HG03469 (cell line): Measurements from ENCODE around the gene ACTN4.
"Not testable (repeated sequence)": the region's sequence is repeated elsewhere in the genome, so short reads cannot be mapped to it uniquely, and the experiment has no call there.

Source experiments
- ATAC-seq: cut with Tn5 transposase; IDR thresholded peaks from one replicate; pipeline ENCODE4 v1.9.1; 2021; ENCODE audit warnings: mild to moderate bottlenecking, moderate library complexity, moderate number of reproducible peaks; ENCODE audit not compliant: unreplicated experiment

The ACTN4 gene

DNA sequence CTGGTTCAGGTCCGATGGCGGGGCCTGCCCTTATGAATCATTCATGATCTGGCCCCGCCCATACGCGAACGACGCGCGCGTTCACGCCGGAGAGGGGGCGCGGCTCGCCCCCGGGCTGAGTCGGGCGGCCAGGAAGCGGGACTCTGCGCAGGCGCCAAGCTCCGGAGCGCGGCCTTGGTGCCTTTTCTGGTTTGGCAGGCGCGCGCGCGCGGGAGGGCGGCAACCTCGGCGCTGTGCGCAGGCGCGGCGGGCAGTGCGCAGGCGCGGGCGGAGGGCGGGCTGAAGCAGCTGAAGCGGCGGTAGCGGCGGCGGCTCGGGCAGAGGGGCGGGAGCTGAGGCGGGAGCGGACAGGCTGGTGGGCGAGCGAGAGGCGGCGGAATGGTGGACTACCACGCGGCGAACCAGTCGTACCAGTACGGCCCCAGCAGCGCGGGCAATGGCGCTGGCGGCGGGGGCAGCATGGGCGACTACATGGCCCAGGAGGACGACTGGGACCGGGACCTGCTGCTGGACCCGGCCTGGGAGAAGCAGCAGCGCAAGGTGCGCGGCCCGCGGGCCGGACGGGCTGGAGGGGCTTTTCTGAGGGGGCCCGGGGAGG, at the start of gene ACTN4:
Gene ACTN4 (plus strand): TSS at position 282 of the 598 bp plus-strand sequence. CDS start 97 bp downstream, at position 379.
- ATAC-seq = peak; percentile 65

DNA sequence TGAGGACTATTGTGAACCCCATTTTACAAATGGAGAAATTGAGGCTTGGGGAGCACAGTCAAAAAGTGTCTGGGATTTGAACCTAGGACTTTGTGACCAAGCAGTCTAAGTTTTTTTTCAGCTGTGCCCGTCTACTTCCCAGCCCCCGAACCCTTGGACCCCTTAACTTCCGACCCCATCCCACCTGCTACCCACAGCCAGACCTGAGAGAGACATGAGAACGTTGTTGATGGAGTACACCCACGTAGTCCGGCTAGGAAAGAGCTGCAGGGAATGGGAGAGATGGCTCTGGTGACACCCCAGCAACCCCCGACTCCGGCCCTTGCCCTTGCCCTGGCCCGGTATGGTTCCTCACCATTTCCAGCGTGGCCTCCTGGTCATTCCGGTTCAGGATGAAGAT, 47.7 kb upstream of the ACTN4 start:
- ATAC-seq = no peak

DNA sequence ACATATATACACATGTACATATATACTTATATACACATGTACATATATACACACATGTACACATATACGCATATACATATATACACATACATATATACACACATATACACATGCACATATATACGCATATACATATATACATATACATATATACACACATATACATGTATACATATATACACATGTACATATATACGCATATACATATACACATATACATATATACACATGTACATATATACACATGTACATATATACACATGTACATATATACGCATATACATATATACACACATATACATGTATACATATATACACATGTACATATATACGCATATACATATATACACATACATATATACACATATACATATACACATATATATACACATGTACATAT, 44.6 kb upstream of the ACTN4 start:
- not testable (repeated sequence) for ATAC-seq

GRCh38 chr19:38606131-38606530, 41.3 kb upstream of the ACTN4 start:
- no peak for ATAC-seq

GRCh38 chr19:38614289-38614688, 33.2 kb upstream of the ACTN4 start:
- ATAC-seq = no peak

DNA sequence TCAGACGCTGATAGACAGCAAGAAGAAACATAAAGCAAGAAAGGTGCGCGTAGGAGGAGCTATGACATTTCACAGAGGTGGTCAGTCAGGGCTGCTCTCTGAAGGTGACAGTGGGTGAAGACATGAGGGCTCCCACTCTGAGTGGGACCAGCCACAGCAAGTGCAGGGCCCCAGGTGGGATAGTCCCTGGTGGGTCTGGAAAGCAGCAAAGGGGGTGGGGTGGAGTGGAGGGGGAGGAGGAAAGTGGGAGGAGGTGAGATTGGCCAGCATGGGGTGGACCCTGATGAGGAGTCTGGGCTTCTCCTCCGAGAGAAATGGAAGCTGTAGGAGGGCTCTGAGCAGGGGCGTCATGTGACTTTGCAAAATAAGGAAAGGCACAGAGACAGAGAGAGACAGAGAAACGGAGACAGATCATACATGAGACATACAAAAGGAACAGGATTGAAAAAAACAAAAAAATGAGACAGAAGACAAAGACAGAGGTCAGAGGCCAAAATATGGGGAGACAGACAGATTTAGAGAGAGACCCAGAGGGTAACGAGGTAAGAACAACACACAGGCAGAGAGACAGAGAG, 32.4 kb upstream of the ACTN4 start:
- ATAC-seq = no peak

DNA sequence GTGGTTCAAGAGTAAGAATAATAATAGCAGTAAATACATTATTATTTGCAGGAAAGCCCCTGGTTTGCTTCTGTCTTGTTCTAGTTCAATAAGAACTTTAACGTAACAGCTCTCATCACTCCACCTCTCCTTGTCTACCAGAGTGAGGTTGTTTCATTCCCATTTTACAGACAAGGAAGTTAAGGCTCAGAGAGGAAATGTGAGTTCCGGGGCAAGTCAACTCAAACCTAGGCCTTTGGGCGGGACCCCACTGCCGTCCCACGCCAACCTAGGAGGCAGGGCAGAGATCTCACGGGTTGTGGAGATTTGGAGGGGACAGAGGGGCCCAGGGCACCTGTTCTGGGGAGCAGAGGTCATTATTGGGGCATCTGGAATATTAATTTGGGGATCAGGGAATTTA, 31.2 kb upstream of the ACTN4 start:
- ATAC-seq = no peak

- ATAC-seq = no peak
Measured at GRCh38 chr19:38617283-38617763, 30.1 kb upstream of the ACTN4 start.

DNA sequence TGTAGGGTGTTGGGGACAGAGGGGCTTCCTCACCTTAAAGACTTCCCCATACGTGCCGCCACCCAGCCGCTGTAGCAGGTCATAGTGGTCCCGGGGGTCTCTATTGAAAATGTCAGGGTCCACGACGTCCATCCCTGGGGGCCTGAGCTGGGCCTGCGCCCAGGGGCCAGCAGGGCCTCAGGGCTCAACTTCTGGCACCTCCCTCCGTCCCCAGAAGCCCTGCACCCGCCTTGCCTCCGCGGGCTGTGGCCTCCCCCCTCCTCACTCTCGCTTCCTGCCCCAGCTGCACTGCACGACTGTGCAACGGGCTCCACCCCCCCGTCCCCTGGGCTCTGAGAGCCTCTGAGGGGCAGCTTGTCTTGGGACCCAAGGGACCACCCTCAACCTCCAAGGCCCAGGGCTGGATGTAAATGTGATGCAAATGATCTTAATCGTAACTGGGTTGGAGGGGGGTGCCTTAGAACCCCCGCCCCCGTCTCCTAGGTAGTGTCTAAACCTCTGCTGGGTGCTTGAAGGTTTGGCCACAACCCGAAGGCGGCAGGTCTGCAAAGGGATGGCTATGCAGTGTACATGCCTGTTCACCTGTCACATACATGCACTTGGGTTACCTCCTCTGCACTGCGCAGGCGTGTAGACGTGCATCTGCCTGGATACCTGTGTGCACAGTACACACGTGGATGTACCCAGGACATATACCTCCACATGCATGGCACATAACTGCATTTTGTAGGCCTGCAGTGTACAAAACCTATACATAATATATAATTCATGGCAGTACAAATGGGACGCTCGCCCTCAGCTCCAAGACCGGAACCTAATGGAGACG, 29.5 kb upstream of the ACTN4 start, which contains the start of gene MAP4K1:
Gene MAP4K1 (minus strand): TSS at position 190 of the 826 bp plus-strand sequence. CDS start 58 bp downstream, at position 132.
- ATAC-seq = peak; percentile 35

DNA sequence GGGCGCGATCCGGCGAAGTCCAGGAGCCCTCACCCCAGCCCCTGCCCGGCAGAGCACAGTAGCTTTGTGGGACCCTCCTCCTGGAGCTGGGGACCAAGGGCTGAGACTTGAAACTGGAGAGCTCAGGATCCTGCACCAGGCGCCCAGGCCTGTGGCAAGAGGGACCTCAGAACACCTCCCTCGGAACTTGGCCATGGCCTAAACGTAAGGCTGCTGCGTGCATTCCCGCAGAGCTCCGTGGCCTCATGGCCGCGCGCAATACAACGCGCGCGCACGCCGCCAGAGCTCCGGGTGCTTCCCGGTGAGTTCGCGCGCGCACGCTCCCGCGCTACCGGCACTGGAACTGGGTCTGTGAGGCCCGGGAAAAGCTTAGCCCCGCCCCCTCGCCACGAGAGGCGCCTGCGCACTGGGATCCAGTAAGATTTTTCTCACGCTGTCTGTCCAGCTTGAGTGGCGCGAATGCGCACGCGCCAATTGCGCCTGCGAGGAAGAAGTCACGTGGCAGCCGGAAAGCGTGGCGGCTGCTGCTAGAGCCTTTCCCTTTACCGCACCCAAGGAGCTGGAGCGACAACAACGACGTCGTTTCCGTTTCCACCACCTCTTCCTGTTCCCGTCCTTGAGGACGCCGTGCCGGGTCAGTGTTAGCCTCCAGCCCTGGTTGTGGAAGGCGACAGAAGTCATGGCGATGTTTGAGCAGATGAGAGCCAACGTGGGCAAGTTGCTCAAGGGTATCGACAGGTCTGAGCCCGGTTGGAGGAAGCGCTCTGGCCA, 28.7 kb upstream of the ACTN4 start, which contains the start of gene EIF3K:
Gene EIF3K (plus strand): TSS at position 599 of the 771 bp plus-strand sequence. CDS start 81 bp downstream, at position 680.
- ATAC-seq = peak; percentile 37

DNA sequence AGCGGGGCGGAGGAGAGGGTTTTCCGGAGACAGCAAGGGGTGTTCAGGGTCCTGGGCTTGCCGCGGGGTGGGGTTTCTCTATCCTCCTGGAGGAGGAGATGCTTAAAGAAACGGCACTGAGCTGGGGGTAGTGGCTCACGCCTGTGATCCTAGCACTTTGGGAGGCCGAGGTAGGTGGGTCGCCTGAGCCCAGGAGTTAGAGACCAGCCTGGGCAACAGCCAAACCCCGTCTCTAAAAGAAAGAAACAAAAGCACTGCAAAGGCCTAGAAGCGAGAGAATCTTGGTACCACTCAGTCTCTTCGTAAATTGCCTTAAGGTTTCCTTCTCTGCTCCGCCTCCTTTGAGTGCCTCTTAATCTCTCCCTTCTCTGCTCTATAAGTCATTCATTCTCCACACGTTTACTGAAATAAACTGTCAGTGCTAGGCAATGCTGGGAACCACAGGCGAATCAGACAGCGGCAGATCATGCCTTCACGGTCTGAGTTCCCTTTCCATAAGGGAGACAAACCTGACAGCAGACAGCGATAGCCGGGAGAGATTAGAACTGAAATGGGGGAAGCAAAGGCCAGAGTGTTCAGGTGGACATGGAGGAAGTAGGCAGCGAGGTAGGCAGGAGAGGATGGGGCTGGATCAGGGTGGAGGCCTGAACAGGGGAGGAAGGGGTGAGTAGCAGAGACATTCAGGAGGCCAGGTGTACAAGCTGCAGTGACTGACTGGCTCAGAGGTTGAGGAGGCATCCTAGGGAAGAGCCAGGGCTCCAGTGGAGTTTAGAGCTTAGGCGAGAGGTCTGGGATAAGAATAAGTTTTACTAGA, 27.9 kb upstream of the ACTN4 start:
- no peak for ATAC-seq

DNA sequence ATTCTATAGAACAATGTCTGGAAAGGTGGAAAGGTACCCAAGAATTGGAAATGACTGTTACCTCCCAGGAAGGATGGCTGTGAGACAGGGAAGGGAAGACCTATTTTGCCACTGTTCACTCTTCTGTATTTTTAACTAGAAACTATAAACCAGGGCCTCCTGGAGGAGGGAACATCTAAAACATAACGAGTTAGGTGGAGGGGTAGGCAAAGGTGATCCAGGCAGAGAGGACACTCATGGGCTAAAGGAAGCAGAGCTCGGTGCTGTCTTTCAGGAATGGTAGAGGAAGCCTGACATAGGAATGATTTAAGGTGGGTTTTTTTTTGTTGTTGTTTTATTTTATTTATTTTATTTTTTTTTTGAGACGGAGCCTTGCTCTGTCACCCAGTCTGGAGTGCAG, 22.6 kb upstream of the ACTN4 start:
- no peak for ATAC-seq

- no peak for ATAC-seq
Measured at GRCh38 chr19:38626401-38626800, 21.0 kb upstream of the ACTN4 start.

DNA sequence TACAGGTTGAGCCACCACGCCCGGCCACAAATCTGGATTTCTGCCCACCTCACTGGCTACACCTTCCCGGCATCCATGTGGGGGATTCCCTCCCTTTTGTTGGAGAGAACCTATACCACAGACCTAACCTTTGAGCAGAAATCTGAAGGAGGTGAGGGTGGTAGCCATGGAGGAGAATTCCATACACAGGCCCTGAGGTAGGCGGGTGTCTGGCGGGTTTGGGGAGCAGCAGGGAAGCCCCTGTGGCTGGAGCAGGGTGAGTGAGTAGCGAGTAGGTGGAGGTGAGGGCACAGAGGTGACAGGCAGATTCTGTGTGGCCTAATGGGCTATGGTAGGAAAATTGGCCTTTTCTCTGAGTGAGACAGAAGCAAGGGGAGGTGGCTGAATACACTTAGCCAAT, 17.9 kb upstream of the ACTN4 start:
- ATAC-seq = no peak

DNA sequence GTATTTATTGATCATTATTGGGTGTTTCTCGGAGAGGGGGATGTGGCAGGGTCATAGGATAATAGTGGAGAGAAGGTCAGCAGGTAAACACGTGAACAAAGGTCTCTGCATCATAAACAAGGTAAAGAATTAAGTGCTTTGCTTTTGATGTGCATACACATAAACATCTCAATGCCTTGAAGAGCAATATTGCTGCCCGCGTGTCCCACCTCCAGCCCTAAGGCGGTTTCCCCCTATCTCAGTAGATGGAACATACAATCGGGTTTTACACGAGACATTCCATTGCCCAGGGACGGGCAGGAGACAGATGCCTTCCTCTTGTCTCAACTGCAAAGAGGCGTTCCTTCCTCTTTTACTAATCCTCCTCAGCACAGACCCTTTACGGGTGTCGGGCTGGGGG, 16.1 kb upstream of the ACTN4 start:
- not testable (repeated sequence) for ATAC-seq

DNA sequence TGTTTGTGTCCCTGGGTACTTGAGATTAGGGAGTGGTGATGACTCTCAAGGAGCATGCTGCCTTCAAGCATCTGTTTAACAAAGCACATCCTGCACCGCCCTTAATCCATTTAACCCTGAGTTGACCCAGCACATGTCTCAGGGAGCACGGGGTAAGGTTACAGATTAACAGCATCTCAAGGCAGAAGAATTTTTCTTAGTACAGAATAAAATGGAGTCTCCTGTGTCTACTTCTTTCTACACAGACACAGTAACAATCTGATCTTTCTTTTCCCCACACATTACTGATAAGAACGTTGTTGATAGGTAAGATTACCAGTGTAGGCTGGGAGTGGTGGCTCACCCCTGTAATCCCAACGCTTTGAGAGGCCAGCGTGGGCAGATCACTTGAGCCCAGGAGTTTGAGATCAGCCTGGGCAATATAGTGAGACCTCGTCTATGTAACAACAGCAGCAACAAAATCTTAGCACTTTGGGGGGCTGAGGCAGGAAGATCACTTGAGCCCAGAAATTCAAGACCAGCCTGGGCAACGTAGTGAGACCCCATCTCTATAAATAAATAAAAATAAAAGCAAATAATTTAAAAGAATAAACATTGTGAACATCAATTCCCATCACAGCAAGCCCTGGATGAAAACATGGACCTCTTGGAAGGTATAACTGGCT, 15.5 kb upstream of the ACTN4 start:
- ATAC-seq = not testable (repeated sequence)

DNA sequence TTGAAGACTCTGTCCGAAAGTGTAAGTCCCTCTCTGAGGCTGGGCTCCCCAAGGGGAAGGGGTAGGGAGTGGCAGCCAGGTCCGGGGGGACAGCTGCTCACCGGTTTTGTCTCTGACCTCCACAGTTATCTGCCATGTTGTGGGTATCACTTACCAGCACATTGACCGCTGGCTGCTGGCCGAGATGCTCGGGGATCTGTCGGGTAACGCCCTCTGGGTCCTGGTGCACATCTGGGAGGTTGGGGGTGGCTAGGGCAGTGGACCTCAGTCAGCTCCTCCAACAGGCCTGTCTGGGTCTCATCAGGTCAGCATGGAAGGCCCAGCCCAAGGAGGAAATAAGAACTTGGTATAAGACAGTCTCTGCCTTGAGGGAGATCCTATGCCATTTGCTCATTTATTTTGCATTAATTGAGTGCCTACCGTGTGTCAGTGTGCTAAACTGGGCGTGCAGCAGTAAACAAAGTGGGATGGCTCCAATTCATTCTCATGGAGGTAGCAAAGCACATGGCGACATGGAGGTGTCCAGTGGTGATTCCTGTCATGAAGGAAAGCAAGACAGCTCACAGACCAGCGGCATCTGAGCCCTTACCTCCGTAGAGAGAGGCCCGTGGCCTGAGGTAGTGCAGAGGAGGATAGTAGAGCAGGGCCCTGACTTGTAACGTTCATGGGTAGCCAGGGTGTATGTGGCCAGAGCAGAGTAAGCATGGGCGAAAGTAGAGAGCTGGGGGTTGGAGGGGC, 14.8 kb upstream of the ACTN4 start:
- ATAC-seq = no peak

GRCh38 chr19:38634757-38635482, 12.5 kb upstream of the ACTN4 start:
- no peak for ATAC-seq
